Left lung (tissue), 10 donors: ENCODE results near the gene SKOR1. TPM values are rescaled to one million over a fixed set of nuclear protein-coding genes. Genes with fewer than 3 reads are reported as not detected.
A peak's percentile ranks its signal among the peaks of the same experiment; 100 is the strongest.

Source experiments
- ATAC-seq: fragments of 200-7000 bp; cut with Tn5 transposase; one replicate; pipeline ENCODE4 v1.9.1; 2020; ENCODE audit warnings: moderate library complexity
- DNase-seq, 4 donors: peaks; one replicate each; pipeline ENCODE4 v3.0.0-alpha.2; 2013 to 2020
- H3K27ac ChIP-seq, 2 donors: fragments of 200-600 bp; sonication (generic) in 1 of 2; one replicate each; pipeline versions ENCODE4 v1.5.0 to v1.8.0; 2020 to 2021
- H3K27me3 ChIP-seq, 2 donors: fragments of 200-600 bp; sonication (generic) in 1 of 2; one replicate each; pipeline versions ENCODE4 v1.5.0 to v1.8.0; 2020 to 2021
- H3K36me3 ChIP-seq, 2 donors: fragments of 200-600 bp; sonication (generic) in 1 of 2; one replicate each; pipeline versions ENCODE4 v1.5.0 to v1.8.0; 2020 to 2021
- H3K4me1 ChIP-seq, 2 donors: fragments of 200-600 bp; one replicate each; pipeline ENCODE4 v1.8.0; 2021
- H3K4me3 ChIP-seq, 2 donors: fragments of 200-600 bp; sonication (generic) in 1 of 2; one replicate each; pipeline versions ENCODE4 v1.5.0 to v1.8.0; 2020 to 2021; ENCODE audit warnings: mild to moderate bottlenecking in 1 of 2
- H3K9me3 ChIP-seq, 2 donors: fragments of 200-600 bp; sonication (generic) in 1 of 2; one replicate each; pipeline versions ENCODE4 v1.5.0 to v1.8.0; 2020 to 2021
- CTCF ChIP-seq, 2 donors: fragments of 200-600 bp; sonication (generic) in 1 of 2; IDR thresholded peaks; one replicate each; pipeline versions ENCODE4 v1.5.0 to v1.8.0; 2021; ENCODE audit warnings: antibody characterized with exemption in 2 of 2
- intact Hi-C, 2 donors: fragments of 100-400 bp; cut with DNase I; formaldehyde crosslinking; loops; one replicate each; pipeline versions ENCODE4 v1.11.2 to v1.14.2; 2022
- polyA plus RNA-seq, 6 donors: library from polyadenylated mRNA; unstranded; fragments of 120-200 nt; gene quantifications; one replicate each; pipeline ENCODE4 v1.2.1, GENCODE V29; 2013; ENCODE audit not compliant: insufficient read length in 6 of 6
- total RNA-seq, 2 donors: library from RNA; stranded (reverse); fragmentation: NEBNext Ultra II Directional; extraction: Animal tissue kit (Norgen Biotek cat#: 25700); gene quantifications; one replicate each; pipeline ENCODE4 v1.2.1, GENCODE V29; 2021
- donor health status: DM: no; HTN: yes; CAD: no.
- donor health status: DM: no; HTN: no; CAD: no.

The SKOR1 gene
- total and polyA plus RNA-seq, 8 donors: 0.12 to 0.71 (median 0.43) TPM

- intact Hi-C loops: no loop called here
- ATAC-seq (no peak), DNase-seq (peak in 2 of 4 donors; percentile 4 to 11)
- Histone ChIP-seq H3K4me1 (peaks cover 2 to 13% of the 10 kb centered on the region in 2 donors), H3K36me3 (no peaks in the 10 kb centered on the region), H3K4me3 (no peak overlapping the region), H3K27ac (no peak overlapping the region), H3K9me3 (peaks cover 0 to 7% of the 10 kb centered on the region in 2 donors), H3K27me3 (peaks cover 43 to 68% of the 10 kb centered on the region in 2 donors)
- no peak for TF ChIP-seq CTCF (IDR thresholded peaks at IDR 0.05)
These were observed 6.8 kb upstream of the SKOR1 start for GRCh38 chr15:67818464-67818863.

- ATAC-seq: no peak
- Histone ChIP-seq H3K27ac (no peak overlapping the region), H3K27me3 (peaks cover 55 to 80% of the 10 kb centered on the region in 2 donors), H3K4me3 (no peak overlapping the region), H3K4me1 (peaks cover 2 to 17% of the 10 kb centered on the region in 2 donors), H3K36me3 (no peaks in the 10 kb centered on the region), H3K9me3 (peaks cover 0 to 7% of the 10 kb centered on the region in 2 donors)
- intact Hi-C loops: no loop called here
- no peak for TF ChIP-seq CTCF (IDR thresholded peaks at IDR 0.05)
- DNase-seq: peak in 1 of 4 donors; percentile 68
These were observed 5.7 kb upstream of the SKOR1 start for GRCh38 chr15:67819636-67820035.

DNA sequence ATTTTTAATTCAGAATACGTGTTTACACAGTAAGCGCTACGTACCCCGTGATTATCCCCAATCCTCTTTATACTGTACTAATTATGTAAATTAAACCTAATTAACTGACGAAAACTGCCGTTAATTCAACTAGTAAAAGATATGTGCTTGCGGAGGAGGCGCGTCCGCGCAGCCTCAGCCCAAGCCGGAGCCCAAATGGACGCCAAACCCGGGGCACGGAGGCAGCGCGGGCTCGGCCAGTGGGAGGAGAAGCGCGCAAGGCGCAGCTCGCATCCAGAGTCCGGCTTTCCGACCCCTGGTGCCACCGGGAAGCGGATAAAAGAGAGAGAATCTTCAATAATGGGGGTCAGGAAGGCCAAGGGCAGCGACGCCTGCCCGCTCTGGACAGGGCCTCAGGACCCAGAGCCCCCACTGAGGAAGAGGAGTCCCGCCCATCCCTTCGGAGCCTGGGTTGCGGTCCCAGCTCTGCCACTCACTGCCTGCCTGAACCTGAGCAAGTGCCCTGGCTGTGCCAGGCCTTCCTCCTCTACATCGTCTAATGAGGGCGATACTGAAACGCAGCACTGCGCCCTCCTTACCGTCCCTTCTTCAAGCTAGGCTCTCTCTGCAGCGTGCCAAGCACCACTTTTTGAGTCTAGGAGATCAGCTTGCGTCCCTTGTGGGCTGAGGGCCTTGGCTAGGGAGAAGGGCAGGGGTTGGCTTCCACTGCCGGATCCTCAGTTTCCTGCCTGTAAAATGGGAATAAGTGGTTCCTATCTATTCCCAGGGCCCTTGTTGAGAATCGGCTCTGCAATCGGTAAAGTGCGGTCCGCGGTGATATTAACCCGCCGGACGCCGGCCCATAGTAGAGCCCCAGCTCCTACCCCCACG, 5.0 kb upstream of the SKOR1 start:
- DNase-seq (peak in 1 of 4 donors; percentile 50), ATAC-seq (no peak)
- H3K36me3 ChIP-seq: no peaks in the 10 kb centered on the region
- H3K4me1 ChIP-seq: peaks cover 6 to 24% of the 10 kb centered on the region in 2 donors
- H3K27me3 ChIP-seq: peaks cover 62 to 87% of the 10 kb centered on the region in 2 donors
- no peak overlapping the region for H3K4me3 ChIP-seq
- no peak for TF ChIP-seq CTCF (IDR thresholded peaks at IDR 0.05)
- H3K9me3 ChIP-seq: peaks cover 0 to 6% of the 10 kb centered on the region in 2 donors
- H3K27ac ChIP-seq: no peak overlapping the region
- intact Hi-C loops: no loop called here

- Histone ChIP-seq H3K4me3 (no peak overlapping the region), H3K4me1 (peaks cover 9 to 32% of the 10 kb centered on the region in 2 donors), H3K36me3 (no peaks in the 10 kb centered on the region), H3K27me3 (peaks cover 70 to 95% of the 10 kb centered on the region in 2 donors), H3K9me3 (no peaks in the 10 kb centered on the region), H3K27ac (no peak overlapping the region)
- DNase-seq (peak in 2 of 4 donors; percentile 80), ATAC-seq (peak; percentile 93)
- intact Hi-C loops: no loop called here
- TF ChIP-seq CTCF (IDR thresholded peaks at IDR 0.05): no peak
These were observed 4.1 kb upstream of the SKOR1 start for GRCh38 chr15:67820992-67821783.
